Astrocyte (in vitro differentiated cells and primary cell): ENCODE measurements around the gene ARHGAP24.

Experiments
- CTCF ChIP-seq: IDR thresholded peaks from 2 replicates; pipeline ENCODE4 v1.5.1; 2011; ENCODE audit warnings: low read depth, mild to moderate bottlenecking, inconsistent platforms, low read length, moderate library complexity; ENCODE audit not compliant: insufficient read depth
- EZH2 ChIP-seq: IDR thresholded peaks from 2 replicates; pipeline ENCODE4 v1.6.1; 2012; ENCODE audit warnings: mild to moderate bottlenecking, low read length, inconsistent platforms; ENCODE audit not compliant: insufficient read depth

GRCh38 chr4:85474356-85474755 lies 594 bp upstream of the ARHGAP24 start:
- TF ChIP-seq CTCF (no peak), EZH2 (no peak)
